ENCODE measurements around the gene PAX8. TPM values are rescaled to one million over a fixed set of nuclear protein-coding genes. Genes with fewer than 3 reads are reported as not detected.
"Not testable (repeated sequence)": the region's sequence is repeated elsewhere in the genome, so short reads cannot be mapped to it uniquely, and the experiment has no call there.

PAX8 gene
- total and polyA plus RNA-seq, 2 donors (not counting 1 experiment from before 2014, with no cell fraction given) = 0.45 to 0.64 TPM

DNA sequence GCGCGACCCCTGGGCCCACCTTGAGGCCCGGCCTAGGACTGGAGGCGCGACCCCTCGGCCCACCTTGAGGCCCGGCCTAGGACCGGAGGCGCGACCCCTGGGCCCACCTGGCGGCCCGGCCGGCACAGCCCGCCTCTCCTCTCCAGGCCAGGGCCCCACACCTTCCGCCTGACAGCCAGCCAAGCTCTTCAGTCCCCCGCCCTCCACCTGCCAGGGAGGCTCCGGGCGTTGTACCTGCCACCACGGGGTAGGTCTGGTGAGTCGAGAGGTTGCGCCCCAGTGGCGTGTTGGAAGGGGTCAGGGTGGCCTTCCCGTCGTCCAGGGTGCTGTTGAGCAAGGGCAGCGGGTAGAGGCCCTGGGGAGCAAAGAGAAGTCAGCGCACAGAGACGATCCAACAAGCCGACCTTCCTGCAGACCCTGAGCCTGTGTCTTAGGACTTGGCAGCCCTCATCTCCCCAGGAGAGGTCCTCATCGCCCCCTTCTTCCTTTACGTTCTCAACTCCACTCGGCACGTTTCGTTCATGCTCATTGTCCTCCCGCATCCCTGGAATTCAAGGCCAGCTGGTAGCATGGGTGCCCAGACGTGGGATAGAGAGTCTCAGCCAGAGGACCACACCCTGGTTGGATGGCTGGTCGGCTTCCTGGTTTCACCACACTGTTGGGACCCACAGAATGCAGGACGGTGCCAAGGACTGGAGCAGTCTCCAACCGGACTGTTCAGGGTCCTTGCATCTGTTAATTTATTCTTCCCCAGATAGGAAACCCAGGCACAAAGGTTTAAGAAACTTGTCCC is 42.2 kb downstream of the PAX8 start:
- Mint-ChIP-seq H3K9me3 (ENCODE audit: insufficient read depth) (no peaks in the 10 kb centered on the region), H3K27ac (no peak overlapping the region), H3K27me3 (peaks cover 6% of the 10 kb centered on the region), H3K4me1 (peaks cover 4% of the 10 kb centered on the region), H3K4me3 (peak overlapping the region; percentile 55)
- CTCF ChIA-PET = interaction anchor here (0.8 to 1.8 kb wide), 3 partner anchors 12 to 154 kb away, joined by 3 to 5 read pairs (median 4); no protein-coding TSS in a partner anchor
- POLR2A ChIA-PET = no interaction called here
- WGBS (ENCODE audit: insufficient coverage) = 90% methylated on average over 36 of the region's 38 CpGs
- peak overlapping the region in 2 of 5 experiments; percentile 25 to 58 for H3K4me3 ChIP-seq (ENCODE audit: control extremely low read depth in 1 of 5, extremely low read depth in 1 of 5, insufficient read depth in 1 of 5, low read depth in 2 of 5, low read length in 4 of 5)
- ATAC-seq (ENCODE audit: low read depth) = no peak
- no peaks in the 10 kb centered on the region for H3K9me3 ChIP-seq (ENCODE audit: control extremely low read depth in 1 of 3, control insufficient read depth in 2 of 3, insufficient read depth in 1 of 3, low read length in 2 of 3)
- no peak overlapping the region for H2AFZ ChIP-seq (ENCODE audit: insufficient read depth, low read depth, low read length, poor library complexity, severe bottlenecking)
- intact Hi-C loops (cut with micrococcal nuclease) = no loop called here
- DNase-seq = no peak
- TF ChIP-seq, protein P1, sequence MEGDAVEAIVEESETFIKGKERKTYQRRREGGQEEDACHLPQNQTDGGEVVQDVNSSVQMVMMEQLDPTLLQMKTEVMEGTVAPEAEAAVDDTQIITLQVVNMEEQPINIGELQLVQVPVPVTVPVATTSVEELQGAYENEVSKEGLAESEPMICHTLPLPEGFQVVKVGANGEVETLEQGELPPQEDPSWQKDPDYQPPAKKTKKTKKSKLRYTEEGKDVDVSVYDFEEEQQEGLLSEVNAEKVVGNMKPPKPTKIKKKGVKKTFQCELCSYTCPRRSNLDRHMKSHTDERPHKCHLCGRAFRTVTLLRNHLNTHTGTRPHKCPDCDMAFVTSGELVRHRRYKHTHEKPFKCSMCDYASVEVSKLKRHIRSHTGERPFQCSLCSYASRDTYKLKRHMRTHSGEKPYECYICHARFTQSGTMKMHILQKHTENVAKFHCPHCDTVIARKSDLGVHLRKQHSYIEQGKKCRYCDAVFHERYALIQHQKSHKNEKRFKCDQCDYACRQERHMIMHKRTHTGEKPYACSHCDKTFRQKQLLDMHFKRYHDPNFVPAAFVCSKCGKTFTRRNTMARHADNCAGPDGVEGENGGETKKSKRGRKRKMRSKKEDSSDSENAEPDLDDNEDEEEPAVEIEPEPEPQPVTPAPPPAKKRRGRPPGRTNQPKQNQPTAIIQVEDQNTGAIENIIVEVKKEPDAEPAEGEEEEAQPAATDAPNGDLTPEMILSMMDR (IDR thresholded peaks at IDR 0.05) = no peak
- no peak for TF ChIP-seq EZH2 (IDR thresholded peaks at IDR 0.05; ENCODE audit: borderline replicate concordance, insufficient read depth, low read depth, low read length, poor library complexity, severe bottlenecking)
- no peaks in the 10 kb centered on the region for H4K20me1 ChIP-seq (ENCODE audit: control insufficient read depth, insufficient read depth, low read length, poor library complexity, severe bottlenecking)
- H3K9ac ChIP-seq (ENCODE audit: low read length) = no peak overlapping the region
- H3K27ac ChIP-seq (ENCODE audit: low read length in 2 of 2) = no peak overlapping the region
- H3K36me3 ChIP-seq (replicated peaks in 1 of 2; ENCODE audit: control extremely low read depth in 1 of 2, control insufficient read depth in 1 of 2, extremely low read depth in 1 of 2, insufficient read depth in 2 of 2, low read length in 1 of 2) = no peaks in the 10 kb centered on the region
- peak overlapping the region; percentile 52 for H3K4me2 ChIP-seq (replicated peaks; ENCODE audit: low read depth, low read length, poor library complexity, severe bottlenecking)
- H3K27me3 ChIP-seq (replicated peaks in 1 of 4; ENCODE audit: control extremely low read depth in 1 of 4, control insufficient read depth in 3 of 4, insufficient read depth in 4 of 4, low read length in 3 of 4) = no peaks in the 10 kb centered on the region
- peaks cover 0 to 4% of the 10 kb centered on the region in 2 donors for H3K4me1 ChIP-seq (ENCODE audit: control insufficient read depth in 2 of 2, insufficient read depth in 2 of 2, low read length in 2 of 2)
- peaks cover 3% of the 10 kb centered on the region for H3K79me2 ChIP-seq (ENCODE audit: control insufficient read depth, insufficient read depth, low read length)

DNA sequence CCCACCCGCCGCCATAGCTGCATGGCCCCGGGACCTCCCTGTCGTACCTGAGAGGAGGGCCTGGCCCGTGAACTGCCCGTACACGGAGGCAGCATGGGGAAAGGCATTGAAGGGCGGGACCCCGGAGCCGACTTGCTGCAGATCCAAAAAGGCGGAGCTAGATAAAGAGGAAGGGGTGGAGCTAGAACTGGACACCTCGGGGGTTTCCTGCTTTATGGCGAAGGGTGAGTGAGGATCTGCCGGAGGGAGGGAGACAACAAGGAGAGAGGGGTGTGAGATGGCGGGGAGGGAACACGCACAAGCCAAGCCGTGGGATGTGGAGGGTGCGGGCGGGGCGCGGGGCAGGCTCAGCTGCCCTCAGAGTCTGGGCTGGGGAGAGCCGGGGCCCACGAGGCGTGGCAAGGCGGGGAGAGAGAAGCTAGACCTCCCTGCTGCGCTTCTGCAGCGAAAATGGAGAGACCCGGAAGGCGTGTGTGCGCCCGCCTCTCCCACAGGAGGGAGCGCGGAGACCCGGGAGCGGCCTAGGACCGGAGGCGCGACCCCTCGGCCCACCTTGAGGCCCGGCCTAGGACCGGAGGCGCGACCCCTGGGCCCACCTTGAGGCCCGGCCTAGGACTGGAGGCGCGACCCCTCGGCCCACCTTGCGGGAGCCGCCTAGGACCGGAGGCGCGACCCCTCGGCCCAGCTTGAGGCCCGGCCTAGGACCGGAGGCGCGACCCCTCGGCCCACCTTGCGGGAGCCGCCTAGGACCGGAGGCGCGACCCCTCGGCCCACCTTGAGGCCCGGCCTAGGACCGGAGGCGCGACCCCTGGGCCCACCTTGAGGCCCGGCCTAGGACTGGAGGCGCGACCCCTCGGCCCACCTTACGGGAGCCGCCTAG is 43.1 kb downstream of the PAX8 start:
- peak overlapping the region; percentile 60 to 69 for H3K27ac ChIP-seq (ENCODE audit: low read length in 2 of 2)
- peak; percentile 70 for DNase-seq
- H3K4me2 ChIP-seq (replicated peaks; ENCODE audit: low read depth, low read length, poor library complexity, severe bottlenecking) = peak overlapping the region; percentile 57
- Mint-ChIP-seq H3K27ac (peak overlapping the region; percentile 92), H3K4me3 (peak overlapping the region; percentile 89)
- H4K20me1 ChIP-seq (ENCODE audit: control insufficient read depth, insufficient read depth, low read length, poor library complexity, severe bottlenecking); H3K27me3 Mint-ChIP-seq; H3K4me1 Mint-ChIP-seq; H3K9me3 Mint-ChIP-seq (ENCODE audit: insufficient read depth); H3K9me3 ChIP-seq (ENCODE audit: control extremely low read depth in 1 of 3, control insufficient read depth in 2 of 3, insufficient read depth in 1 of 3, low read length in 2 of 3); H3K27me3 ChIP-seq (replicated peaks in 1 of 4; ENCODE audit: control extremely low read depth in 1 of 4, control insufficient read depth in 3 of 4, insufficient read depth in 4 of 4, low read length in 3 of 4); POLR2A ChIA-PET; H3K4me1 ChIP-seq (ENCODE audit: control insufficient read depth in 2 of 2, insufficient read depth in 2 of 2, low read length in 2 of 2); intact Hi-C loops (cut with micrococcal nuclease); H3K79me2 ChIP-seq (ENCODE audit: control insufficient read depth, insufficient read depth, low read length); H3K36me3 ChIP-seq (replicated peaks in 1 of 2; ENCODE audit: control extremely low read depth in 1 of 2, control insufficient read depth in 1 of 2, extremely low read depth in 1 of 2, insufficient read depth in 2 of 2, low read length in 1 of 2): not testable (repeated sequence)
- peak; percentile 88 for ATAC-seq (ENCODE audit: low read depth)
- H3K9ac ChIP-seq (ENCODE audit: low read length) = peak overlapping the region; percentile 62
- CTCF ChIA-PET = interaction anchor here (0.8 to 1.3 kb wide), 2 partner anchors 13 to 97 kb away, joined by 3 to 4 read pairs; no protein-coding TSS in a partner anchor
- peak overlapping the region in 4 of 5 experiments; percentile 49 to 59 (median 58) for H3K4me3 ChIP-seq (ENCODE audit: control extremely low read depth in 1 of 5, extremely low read depth in 1 of 5, insufficient read depth in 1 of 5, low read depth in 2 of 5, low read length in 4 of 5)
- H2AFZ ChIP-seq (ENCODE audit: insufficient read depth, low read depth, low read length, poor library complexity, severe bottlenecking) = peak overlapping the region; percentile 57
- WGBS (ENCODE audit: insufficient coverage) = 62% methylated on average over 52 of the region's 74 CpGs
